ENCODE results near the gene MCC. TPM values are rescaled to one million over a fixed set of nuclear protein-coding genes. Genes with fewer than 3 reads are reported as not detected.

The MCC gene
- total and polyA plus RNA-seq, 2 donors from 2014 or later = 2.4 to 20.6 TPM

GRCh38 chr5:113236536-113237288 lies 251.5 kb downstream of the MCC start:
- intact Hi-C loops (cut with DNase I) = no loop called here
- no peak for TF ChIP-seq CTCF (IDR thresholded peaks at IDR 0.05; ENCODE audit: borderline replicate concordance, extremely low read depth, insufficient read depth)
- no peak for FAIRE-seq
- H3K36me3 ChIP-seq (ENCODE audit: control insufficient read depth in 2 of 3, insufficient read depth in 3 of 3, low read length in 3 of 3) = no peaks in the 10 kb centered on the region
- no peaks in the 10 kb centered on the region for H3K9me3 ChIP-seq (ENCODE audit: control insufficient read depth in 2 of 3, insufficient read depth in 1 of 3, low read length in 3 of 3)
- DNase-seq = no peak
- H3K4me3 ChIP-seq (ENCODE audit: low read length in 3 of 3) = no peak overlapping the region
- H3K9ac ChIP-seq (ENCODE audit: low read length in 3 of 3) = no peak overlapping the region
- H3K27ac ChIP-seq (ENCODE audit: low read depth in 2 of 2, low read length in 2 of 2) = no peak overlapping the region
- H3K27me3 ChIP-seq (ENCODE audit: control insufficient read depth, insufficient read depth, low read length) = no peaks in the 10 kb centered on the region
- H3K4me1 ChIP-seq (ENCODE audit: control insufficient read depth in 2 of 3, insufficient read depth in 2 of 3, low read depth in 1 of 3, low read length in 3 of 3) = peaks cover 0 to 3% (median 0%) of the 10 kb centered on the region in 3 donors

- DNase-seq (no peak), FAIRE-seq (no peak)
- Histone ChIP-seq H3K4me3 (ENCODE audit: low read length in 3 of 3) (no peak overlapping the region), H3K4me1 (ENCODE audit: control insufficient read depth in 2 of 3, insufficient read depth in 2 of 3, low read depth in 1 of 3, low read length in 3 of 3) (peaks cover 0 to 3% (median 0%) of the 10 kb centered on the region in 3 donors), H3K36me3 (ENCODE audit: control insufficient read depth in 2 of 3, insufficient read depth in 3 of 3, low read length in 3 of 3) (no peaks in the 10 kb centered on the region), H3K27ac (ENCODE audit: low read depth in 2 of 2, low read length in 2 of 2) (no peak overlapping the region), H3K9ac (ENCODE audit: low read length in 3 of 3) (no peak overlapping the region), H3K9me3 (ENCODE audit: control insufficient read depth in 2 of 3, insufficient read depth in 1 of 3, low read length in 3 of 3) (no peaks in the 10 kb centered on the region), H3K27me3 (ENCODE audit: control insufficient read depth, insufficient read depth, low read length) (no peaks in the 10 kb centered on the region)
- TF ChIP-seq CTCF (IDR thresholded peaks at IDR 0.05; ENCODE audit: borderline replicate concordance, extremely low read depth, insufficient read depth) = no peak
- intact Hi-C loops (cut with DNase I) = no loop called here
These were observed 252.4 kb downstream of the MCC start for GRCh38 chr5:113235884-113236283.

GRCh38 chr5:113234546-113234945 lies 253.7 kb downstream of the MCC start:
- DNase-seq (no peak), FAIRE-seq (no peak)
- no peaks in the 10 kb centered on the region for H3K9me3 ChIP-seq (ENCODE audit: control insufficient read depth in 2 of 3, insufficient read depth in 1 of 3, low read length in 3 of 3)
- no peaks in the 10 kb centered on the region for H3K36me3 ChIP-seq (ENCODE audit: control insufficient read depth in 2 of 3, insufficient read depth in 3 of 3, low read length in 3 of 3)
- H3K27ac ChIP-seq (ENCODE audit: low read depth in 2 of 2, low read length in 2 of 2) = no peak overlapping the region
- no peak overlapping the region for H3K4me3 ChIP-seq (ENCODE audit: low read length in 3 of 3)
- H3K9ac ChIP-seq (ENCODE audit: low read length in 3 of 3) = no peak overlapping the region
- H3K27me3 ChIP-seq (ENCODE audit: control insufficient read depth, insufficient read depth, low read length) = no peaks in the 10 kb centered on the region
- peaks cover 0 to 3% (median 0%) of the 10 kb centered on the region in 3 donors for H3K4me1 ChIP-seq (ENCODE audit: control insufficient read depth in 2 of 3, insufficient read depth in 2 of 3, low read depth in 1 of 3, low read length in 3 of 3)
- intact Hi-C loops (cut with DNase I) = no loop called here
- no peak for TF ChIP-seq CTCF (IDR thresholded peaks at IDR 0.05; ENCODE audit: borderline replicate concordance, extremely low read depth, insufficient read depth)

All from kidney (tissue), 14 donors.